GM21526 (cell line): ENCODE measurements around the gene TMEM129.
"Not testable (repeated sequence)": the region's sequence is repeated elsewhere in the genome, so short reads cannot be mapped to it uniquely, and the experiment has no call there.

Experiments
- ATAC-seq: cut with Tn5 transposase; IDR thresholded peaks from one replicate; pipeline ENCODE4 v1.9.1; 2021; ENCODE audit warnings: moderate library complexity; ENCODE audit not compliant: unreplicated experiment, low FRiP score

Gene TMEM129

DNA sequence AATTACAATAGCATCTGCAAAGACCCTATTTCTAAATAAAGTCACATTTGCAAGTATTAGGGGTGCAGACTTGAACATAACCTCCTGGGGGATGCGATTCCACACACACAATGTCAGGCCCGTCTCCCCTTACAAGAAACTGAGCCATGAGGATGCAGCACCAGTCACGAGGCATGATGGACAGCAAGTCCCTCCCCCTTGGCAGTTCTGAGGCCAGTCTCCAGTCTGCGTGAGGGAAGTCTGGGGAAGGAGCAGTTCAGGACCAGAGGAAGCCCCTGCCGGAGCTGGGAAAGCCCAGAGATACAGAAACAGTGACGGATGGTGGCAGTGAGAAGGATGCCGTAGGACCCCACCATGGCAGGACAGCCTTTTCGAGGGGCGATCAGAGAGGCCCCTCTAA is 46.4 kb downstream of the TMEM129 start:
- no peak for ATAC-seq

DNA sequence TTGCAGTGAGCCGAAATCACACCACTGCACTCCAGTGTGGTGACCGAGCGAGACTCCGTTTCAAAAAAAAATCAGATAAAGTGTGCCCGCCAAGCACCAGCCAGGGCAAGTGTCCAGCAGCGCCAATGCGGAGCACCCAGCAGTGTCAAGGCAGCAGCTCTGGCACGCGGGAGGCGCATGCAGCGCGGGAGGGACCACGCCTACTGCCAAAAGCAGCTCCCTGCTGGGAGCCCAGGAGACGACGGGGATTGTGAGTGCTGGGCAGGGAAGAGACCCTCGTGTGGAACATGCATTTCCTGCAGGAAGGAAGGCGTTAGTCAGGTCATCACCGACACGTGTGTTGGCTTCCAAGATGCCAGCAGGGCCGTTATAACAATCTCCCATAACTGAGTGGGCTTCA is 47.5 kb downstream of the TMEM129 start:
- no peak for ATAC-seq

DNA sequence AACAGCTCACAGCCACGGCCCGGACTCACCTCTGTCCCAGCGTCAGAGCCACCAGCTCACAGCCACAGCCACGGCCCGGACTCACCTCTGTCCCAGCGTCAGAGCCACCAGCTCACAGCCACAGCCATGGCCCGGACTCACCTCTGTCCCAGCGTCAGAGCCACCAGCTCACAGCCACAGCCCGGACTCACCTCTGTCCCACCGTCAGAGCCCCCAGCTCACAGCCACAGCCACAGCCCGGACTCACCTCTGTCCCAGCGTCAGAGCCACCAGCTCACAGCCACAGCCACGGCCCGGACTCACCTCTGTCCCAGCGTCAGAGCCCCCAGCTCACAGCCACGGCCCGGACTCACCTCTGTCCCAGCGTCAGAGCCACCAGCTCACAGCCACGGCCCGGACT is 50.1 kb downstream of the TMEM129 start:
- not testable (repeated sequence) for ATAC-seq

DNA sequence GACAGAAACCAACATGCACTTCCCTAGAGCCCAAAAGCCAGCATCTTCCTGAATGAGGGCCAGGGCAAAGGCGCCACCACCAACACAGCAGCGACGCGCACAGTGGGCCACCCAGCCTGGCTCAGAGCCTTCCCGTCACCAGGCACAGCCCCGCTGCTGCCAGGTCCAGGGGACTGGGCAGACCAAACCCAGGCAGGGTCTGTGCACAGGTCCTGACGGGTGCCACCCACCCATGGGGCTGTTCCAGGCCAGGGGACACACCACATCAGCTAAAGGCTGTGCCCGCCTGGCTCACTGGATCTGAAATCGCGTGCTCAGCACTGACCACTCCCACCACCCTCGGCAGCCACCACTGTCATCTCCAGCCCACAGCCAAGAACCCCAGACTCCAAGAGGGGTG is 50.8 kb downstream of the TMEM129 start:
- no peak for ATAC-seq

DNA sequence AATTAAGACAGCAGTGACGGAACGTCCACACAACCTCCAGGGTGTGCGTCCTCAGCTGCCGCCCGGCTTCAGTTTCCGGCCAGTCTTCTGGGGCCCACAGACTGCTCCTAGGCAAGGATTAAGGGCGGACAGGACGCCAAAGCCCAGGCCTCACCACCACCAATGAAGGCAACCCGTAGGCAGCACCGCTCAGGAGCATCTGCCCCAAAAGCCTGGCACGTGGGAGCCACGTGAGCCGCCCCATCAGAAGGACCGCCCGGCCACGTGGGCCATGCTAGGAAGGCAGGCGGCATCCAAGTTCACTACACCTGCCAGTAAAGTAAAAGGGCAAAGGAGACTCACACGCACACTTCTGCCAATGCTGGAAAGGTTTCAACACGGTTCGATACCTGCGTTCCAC is 51.3 kb downstream of the TMEM129 start:
- no peak for ATAC-seq

DNA sequence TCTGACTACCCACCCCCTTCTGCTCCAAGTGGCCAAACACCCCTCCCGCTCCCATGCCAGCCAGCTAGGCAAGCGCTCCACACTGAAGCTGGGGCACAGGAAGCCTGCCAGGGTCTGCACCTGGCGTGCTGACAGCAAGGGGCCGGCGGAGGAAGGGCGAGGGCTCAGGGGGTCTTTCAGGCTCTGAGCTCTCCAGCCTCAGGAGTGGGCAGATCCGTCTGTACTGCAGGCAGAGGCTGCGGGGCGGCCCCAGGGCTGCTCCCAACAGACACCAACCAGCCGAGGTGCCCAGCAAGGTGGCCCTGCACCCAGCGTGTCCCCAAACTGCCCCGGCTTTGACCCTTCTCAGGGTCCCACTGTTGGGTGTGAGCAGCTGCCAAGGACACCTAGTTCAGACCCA is 51.9 kb downstream of the TMEM129 start:
- ATAC-seq: no peak

DNA sequence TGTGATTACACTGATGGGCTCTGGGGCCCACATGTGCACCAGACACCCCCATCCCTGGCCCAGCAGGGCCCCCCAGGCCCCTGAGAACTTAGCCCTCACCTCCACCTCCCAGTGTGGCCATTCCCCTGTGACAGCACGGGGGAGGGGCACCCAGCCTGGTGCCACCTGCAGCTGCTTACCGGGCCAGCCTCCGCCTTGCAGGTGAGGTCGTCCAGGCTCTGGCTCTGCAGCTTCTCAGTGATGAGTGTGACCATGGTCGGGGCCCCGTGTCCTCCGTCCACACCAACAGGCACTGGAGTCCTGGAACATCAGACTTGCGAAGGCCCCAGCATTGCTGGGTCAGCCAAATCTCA is 52.7 kb downstream of the TMEM129 start:
- no peak for ATAC-seq

DNA sequence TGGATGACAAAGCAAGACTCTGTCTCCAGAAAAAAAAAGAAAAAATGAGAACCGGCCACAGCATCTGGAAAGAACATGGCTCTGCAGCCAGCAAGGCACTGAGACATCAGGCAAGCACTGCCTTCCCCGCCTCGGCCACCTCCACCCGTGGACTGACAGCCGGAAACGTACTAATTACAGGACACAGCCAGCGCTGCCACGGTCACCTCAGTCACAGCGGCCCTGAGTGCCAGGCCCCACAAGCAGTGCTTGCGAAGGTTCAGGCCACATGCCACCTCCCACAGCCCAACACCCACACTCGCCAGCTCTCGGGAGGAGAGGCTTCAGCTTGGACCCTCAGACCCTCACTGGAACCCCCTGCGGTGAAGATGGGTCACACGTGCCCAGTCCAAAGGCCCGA is 53.9 kb downstream of the TMEM129 start:
- no peak for ATAC-seq

DNA sequence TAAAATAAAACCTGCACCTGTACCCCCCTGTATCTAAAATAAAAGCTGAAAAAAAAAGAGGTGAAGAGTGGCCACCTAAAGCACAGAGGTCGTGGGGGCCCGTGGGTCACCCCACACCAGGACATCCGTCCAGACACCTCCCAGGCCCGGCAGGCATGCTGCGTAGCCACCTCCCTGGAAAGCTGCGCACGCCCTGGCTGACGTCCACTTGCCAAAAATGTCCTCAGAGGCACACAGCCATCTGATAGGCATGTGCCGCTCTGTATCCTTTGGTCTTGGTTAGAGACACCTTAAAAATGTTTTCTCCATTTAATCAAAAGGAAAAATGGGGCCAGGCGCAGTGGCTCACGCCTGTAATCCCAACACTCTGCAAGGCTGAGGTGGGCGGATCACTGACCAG is 54.7 kb downstream of the TMEM129 start:
- ATAC-seq: no peak
